Neural cell (in vitro differentiated cells): ENCODE measurements around the gene SULT1A3. TPM values are rescaled to one million over a fixed set of nuclear protein-coding genes. Genes with fewer than 3 reads are reported as not detected.

ENCODE experiments used
- H2AFZ ChIP-seq: fragments of 200-600, 300-800 bp; sonication (generic), shearing (Covaris generic); 2 replicates; pipeline ENCODE4 v1.6.0; 2014; ENCODE audit warnings: low read depth, mild to moderate bottlenecking, antibody characterized with exemption, low read length, moderate library complexity
- H3F3A ChIP-seq: fragments of 200-600 bp; shearing (Covaris generic); 2 replicates; pipeline ENCODE4 v1.6.1; 2016; ENCODE audit warnings: mild to moderate bottlenecking, moderate library complexity, mixed read lengths, antibody characterized with exemption, low read length; ENCODE audit not compliant: insufficient read depth, poor library complexity, severe bottlenecking
- H3K27ac ChIP-seq: fragments of 200-600, 300-800 bp; sonication (generic), shearing (Covaris generic); 2 replicates; pipeline ENCODE4 v1.5.1; 2014; ENCODE audit warnings: mild to moderate bottlenecking, low read length, moderate library complexity
- H3K27me3 ChIP-seq: fragments of 300-800, 200-600 bp; sonication (generic), shearing (Covaris generic); 2 replicates; pipeline ENCODE4 v1.6.0; 2014; ENCODE audit warnings: mild to moderate bottlenecking, low read depth, low read length, moderate library complexity; ENCODE audit not compliant: insufficient read depth
- H3K36me3 ChIP-seq: fragments of 300-800, 200-600 bp; sonication (generic), shearing (Covaris generic); 2 replicates; pipeline ENCODE4 v1.5.1; 2014; ENCODE audit warnings: mild to moderate bottlenecking, antibody characterized with exemption, low read length, moderate library complexity; ENCODE audit not compliant: insufficient read depth
- H3K4me2 ChIP-seq: fragments of 300-800, 200-600 bp; sonication (generic), shearing (Covaris generic); 2 replicates; pipeline ENCODE4 v1.6.0; 2014; ENCODE audit warnings: mild to moderate bottlenecking, low read length
- H3K4me3 ChIP-seq: fragments of 300-800, 200-600 bp; sonication (generic), shearing (Covaris generic); 2 replicates; pipeline ENCODE4 v1.5.1; 2014; ENCODE audit warnings: mild to moderate bottlenecking, low read length, moderate library complexity
- H3K79me2 ChIP-seq: fragments of 200-600 bp; shearing (Covaris generic); replicated peaks from 2 replicates; pipeline ENCODE4 v1.6.0; 2014; ENCODE audit warnings: mild to moderate bottlenecking, low read length, moderate library complexity; ENCODE audit not compliant: insufficient read depth
- H3K9ac ChIP-seq: fragments of 300-800, 200-600 bp; sonication (generic), shearing (Covaris generic); 2 replicates; pipeline ENCODE4 v1.6.1; 2016; ENCODE audit warnings: mild to moderate bottlenecking, low read length, mixed read lengths
- H3K9me2 ChIP-seq: fragments of 200-600 bp; shearing (Covaris generic); 2 replicates; pipeline ENCODE4 v1.6.1; 2016; ENCODE audit warnings: mild to moderate bottlenecking, low read length, mixed read lengths; ENCODE audit not compliant: insufficient read depth
- H3K9me3 ChIP-seq: fragments of 200-600, 300-800 bp; sonication (generic), shearing (Covaris generic); 2 replicates; pipeline ENCODE4 v1.6.1; 2016; ENCODE audit warnings: mild to moderate bottlenecking, mixed run types, low read length, moderate library complexity, mixed read lengths
- H4K20me1 ChIP-seq: fragments of 200-600 bp; shearing (Covaris generic); 2 replicates; pipeline ENCODE4 v1.6.1; 2016; ENCODE audit warnings: mild to moderate bottlenecking, mixed run types; ENCODE audit not compliant: insufficient read depth
- CTCF ChIP-seq: fragments of 450-650 bp; IDR thresholded peaks from 2 replicates; pipeline ENCODE4 v1.5.1; 2014; ENCODE audit warnings: antibody characterized with exemption, mild to moderate bottlenecking, moderate library complexity; ENCODE audit not compliant: poor library complexity, severe bottlenecking
- EP300 ChIP-seq: fragments of 450-650 bp; conservative IDR thresholded peaks from 2 replicates; pipeline ENCODE4 v1.6.1; 2014; ENCODE audit warnings: antibody characterized with exemption, mild to moderate bottlenecking, moderate library complexity; ENCODE audit not compliant: poor library complexity, severe bottlenecking
- EZH2 ChIP-seq: fragments of 200-600, 300-800 bp; shearing (Covaris generic), sonication (generic); IDR thresholded peaks from 2 replicates; pipeline ENCODE4 v1.6.1; 2014; ENCODE audit warnings: antibody characterized with exemption, low read length, borderline replicate concordance, mild to moderate bottlenecking; ENCODE audit not compliant: insufficient read depth, poor library complexity, severe bottlenecking
- MXI1 ChIP-seq: fragments of 450-650 bp; conservative IDR thresholded peaks from 2 replicates; pipeline ENCODE4 v1.6.1; 2014; ENCODE audit warnings: antibody characterized with exemption, mild to moderate bottlenecking; ENCODE audit not compliant: poor library complexity, severe bottlenecking
- POLR2AphosphoS5 ChIP-seq: IDR thresholded peaks from 2 replicates; pipeline ENCODE4 v1.6.1; 2012
- RAD21 ChIP-seq: fragments of 450-650 bp; conservative IDR thresholded peaks from 2 replicates; pipeline ENCODE4 v1.6.1; 2014; ENCODE audit warnings: antibody characterized with exemption, mild to moderate bottlenecking, moderate library complexity
- REST ChIP-seq: IDR thresholded peaks from 2 replicates; pipeline ENCODE4 v1.6.1; 2012; ENCODE audit warnings: borderline replicate concordance
- SMC3 ChIP-seq: fragments of 450-650 bp; conservative IDR thresholded peaks from 2 replicates; pipeline ENCODE4 v1.6.1; 2014; ENCODE audit warnings: antibody characterized with exemption, mild to moderate bottlenecking, moderate library complexity; ENCODE audit not compliant: poor library complexity
- TAF1 ChIP-seq: IDR thresholded peaks from 2 replicates; pipeline ENCODE4 v1.6.1; 2012; ENCODE audit warnings: low read depth
- polyA plus RNA-seq: library from polyadenylated mRNA; depleted of rRNA; stranded (reverse); fragments of >200 nt; gene quantifications from 2 replicates; pipeline ENCODE4 v1.2.3, GENCODE V29; 2014

SULT1A3 gene
- polyA plus RNA-seq, 1 donor from 2014 or later, result 12.1 TPM

DNA sequence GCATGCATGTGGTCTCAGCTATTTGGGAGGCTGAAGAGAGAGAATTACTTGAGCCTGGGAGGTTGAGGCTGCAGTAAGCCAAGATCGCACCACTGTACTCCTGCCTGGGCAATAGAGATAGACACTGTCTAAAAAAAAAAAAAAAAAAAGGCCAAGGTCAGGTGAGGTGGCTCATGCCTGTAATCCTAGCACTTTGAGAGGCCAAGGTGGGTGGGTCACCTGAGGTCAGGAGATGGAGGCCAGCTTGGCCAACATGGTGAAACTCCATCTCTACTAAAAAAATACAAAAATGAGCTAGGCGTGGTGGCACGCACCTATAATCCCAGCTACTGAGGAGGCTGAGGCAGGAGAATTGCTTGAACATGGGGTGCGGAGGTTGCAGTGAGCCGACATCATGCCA, 43.9 kb upstream of the SULT1A3 start:
- Histone ChIP-seq H3K9me2 (no peaks in the 10 kb centered on the region), H3K27ac (no peak overlapping the region), H3F3A (no peaks in the 10 kb centered on the region), H3K4me3 (no peak overlapping the region), H4K20me1 (no peaks in the 10 kb centered on the region), H3K36me3 (no peaks in the 10 kb centered on the region), H3K79me2 (no peaks in the 10 kb centered on the region), H3K9ac (no peak overlapping the region), H3K27me3 (no peaks in the 10 kb centered on the region), H2AFZ (no peak overlapping the region), H3K9me3 (no peaks in the 10 kb centered on the region), H3K4me2 (no peak overlapping the region)
- TF ChIP-seq RAD21 (no peak), MXI1 (no peak), REST (no peak), TAF1 (no peak), POLR2AphosphoS5 (no peak), CTCF (no peak), EP300 (no peak), SMC3 (no peak), EZH2 (no peak)

DNA sequence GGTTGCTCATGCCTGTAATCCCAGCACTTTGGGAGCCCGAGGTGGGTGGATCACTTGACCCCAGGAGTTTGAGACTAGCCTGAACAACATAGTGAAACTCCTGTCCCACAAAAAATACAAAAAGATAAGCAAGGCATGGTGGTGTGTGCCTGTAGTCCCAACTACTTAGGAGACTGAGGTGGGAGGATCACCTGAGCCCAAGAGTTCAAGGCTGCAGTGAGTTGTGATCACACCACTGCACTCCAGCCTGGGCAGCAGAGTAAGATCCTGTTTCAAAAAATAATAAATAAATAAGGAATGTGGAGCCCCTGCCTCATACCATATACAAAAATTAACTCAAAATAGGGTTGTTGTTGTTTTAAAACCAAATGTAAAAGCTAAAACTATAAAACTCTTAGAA, 41.8 kb upstream of the SULT1A3 start:
- Histone ChIP-seq H3K36me3 (no peaks in the 10 kb centered on the region), H3K4me3 (no peak overlapping the region), H3K27me3 (no peaks in the 10 kb centered on the region), H2AFZ (no peak overlapping the region), H4K20me1 (no peaks in the 10 kb centered on the region), H3K27ac (no peak overlapping the region), H3K9me3 (no peaks in the 10 kb centered on the region), H3K4me2 (no peak overlapping the region), H3F3A (no peaks in the 10 kb centered on the region), H3K79me2 (no peaks in the 10 kb centered on the region), H3K9ac (no peak overlapping the region), H3K9me2 (no peaks in the 10 kb centered on the region)
- TF ChIP-seq EZH2, result no peak
- TF ChIP-seq MXI1, result no peak
- no peak for TF ChIP-seq SMC3
- no peak for TF ChIP-seq POLR2AphosphoS5
- TF ChIP-seq RAD21, result no peak
- TF ChIP-seq EP300, result no peak
- TF ChIP-seq REST, result no peak
- no peak for TF ChIP-seq TAF1
- TF ChIP-seq CTCF, result no peak
